Prostate gland (tissue), 2 donors: ENCODE data around the gene DTD2. TPM values are rescaled to one million over a fixed set of nuclear protein-coding genes. Genes with fewer than 3 reads are reported as not detected.

ENCODE experiments used
- DNase-seq: peaks from one replicate; pipeline ENCODE4 v3.0.0-alpha.2; 2019; ENCODE audit warnings: low spot score
- H3K27ac ChIP-seq, 2 donors: fragments of 200-600 bp; sonication (generic); 2 replicates each; pipeline ENCODE4 v1.5.1; 2017 to 2019
- H3K27me3 ChIP-seq: fragments of 200-600 bp; sonication (generic); replicated peaks from 2 replicates; pipeline ENCODE4 v1.5.1; 2019; ENCODE audit not compliant: insufficient read depth
- H3K36me3 ChIP-seq, 2 donors: fragments of 200-600 bp; sonication (generic); 1 replicate in 1 of 2; 2 replicates in 1 of 2; pipeline versions ENCODE4 v1.5.1 to v1.8.1; 2017 to 2019
- H3K4me1 ChIP-seq: fragments of 200-600 bp; sonication (generic); replicated peaks from 2 replicates; pipeline ENCODE4 v1.5.1; 2019
- H3K4me3 ChIP-seq, 2 donors: fragments of 200-600 bp; sonication (generic); 2 replicates each; pipeline ENCODE4 v1.5.1; 2017 to 2019
- H3K9me3 ChIP-seq: fragments of 200-600 bp; sonication (generic); 2 replicates; pipeline ENCODE4 v1.5.1; 2017
- POLR2A ChIP-seq: fragments of 450-650 bp; IDR thresholded peaks from one replicate; pipeline ENCODE4 v1.6.1; 2016; ENCODE audit warnings: antibody characterized with exemption, mild to moderate bottlenecking
- POLR2AphosphoS5 ChIP-seq: sonication (generic); formaldehyde crosslinking; IDR thresholded peaks from one replicate; pipeline ENCODE4 v1.6.1; 2017; ENCODE audit warnings: antibody characterized with exemption
- WGBS: methylation state at CpG from one replicate; pipeline ENCODE4 v1.1.5; 2018; 5-methylcytosine and 5-hydroxymethylcytosine counted together
- intact Hi-C: fragments of 100-400 bp; cut with DNase I; formaldehyde crosslinking; loops from one replicate; pipeline ENCODE4 v1.14.2; 2022
- total RNA-seq, 2 donors: library from RNA; depleted of rRNA; stranded (reverse); fragments of >200 nt; gene quantifications; one replicate each; pipeline ENCODE4 v1.1.0, GENCODE V29; 2016
- TF ChIP-seq, protein P1 (sequence below), 4 experiments: fragments of 200-600 bp in 2 of 4; fragments of 450-650 bp in 2 of 4; sonication (generic) in 2 of 4; IDR thresholded peaks; 1 replicate in 3 of 4; 2 replicates in 1 of 4; pipeline ENCODE4 v1.5.1; 2016 to 2019; ENCODE audit warnings: antibody characterized with exemption in 4 of 4, mild to moderate bottlenecking in 2 of 4, moderate library complexity in 2 of 4

DTD2 gene
- total RNA-seq, 2 donors from 2014 or later = 32.0 to 41.1 TPM

DNA sequence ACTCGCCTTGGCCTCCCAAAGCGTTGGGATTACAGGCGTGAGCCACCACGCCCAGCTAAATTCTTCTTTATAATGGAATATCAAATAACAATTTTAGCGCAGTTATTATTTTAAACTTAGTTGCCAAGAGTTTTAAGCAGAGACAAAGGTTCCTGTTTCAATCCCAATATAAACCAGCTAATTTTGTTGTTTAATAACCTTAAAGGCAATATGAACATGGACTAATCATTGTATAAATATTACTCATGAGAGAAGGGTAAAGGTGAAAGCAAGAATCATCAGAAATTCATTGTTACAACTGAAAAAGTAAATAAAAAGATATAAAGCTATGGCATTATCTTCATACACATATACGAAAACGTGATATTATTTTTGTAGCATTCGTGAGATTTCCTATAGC, 8.2 kb downstream of the DTD2 start:
- 85% methylated on average over 8 of the region's 8 CpGs for WGBS
- Histone ChIP-seq H3K27ac (no peak overlapping the region), H3K4me3 (no peak overlapping the region), H3K9me3 (no peaks in the 10 kb centered on the region), H3K4me1 (no peaks in the 10 kb centered on the region), H3K36me3 (no peaks in the 10 kb centered on the region), H3K27me3 (no peaks in the 10 kb centered on the region)
- DNase-seq = no peak
- intact Hi-C loops = no loop called here
- TF ChIP-seq POLR2AphosphoS5 = no peak
- TF ChIP-seq POLR2A = no peak
- TF ChIP-seq, protein P1, sequence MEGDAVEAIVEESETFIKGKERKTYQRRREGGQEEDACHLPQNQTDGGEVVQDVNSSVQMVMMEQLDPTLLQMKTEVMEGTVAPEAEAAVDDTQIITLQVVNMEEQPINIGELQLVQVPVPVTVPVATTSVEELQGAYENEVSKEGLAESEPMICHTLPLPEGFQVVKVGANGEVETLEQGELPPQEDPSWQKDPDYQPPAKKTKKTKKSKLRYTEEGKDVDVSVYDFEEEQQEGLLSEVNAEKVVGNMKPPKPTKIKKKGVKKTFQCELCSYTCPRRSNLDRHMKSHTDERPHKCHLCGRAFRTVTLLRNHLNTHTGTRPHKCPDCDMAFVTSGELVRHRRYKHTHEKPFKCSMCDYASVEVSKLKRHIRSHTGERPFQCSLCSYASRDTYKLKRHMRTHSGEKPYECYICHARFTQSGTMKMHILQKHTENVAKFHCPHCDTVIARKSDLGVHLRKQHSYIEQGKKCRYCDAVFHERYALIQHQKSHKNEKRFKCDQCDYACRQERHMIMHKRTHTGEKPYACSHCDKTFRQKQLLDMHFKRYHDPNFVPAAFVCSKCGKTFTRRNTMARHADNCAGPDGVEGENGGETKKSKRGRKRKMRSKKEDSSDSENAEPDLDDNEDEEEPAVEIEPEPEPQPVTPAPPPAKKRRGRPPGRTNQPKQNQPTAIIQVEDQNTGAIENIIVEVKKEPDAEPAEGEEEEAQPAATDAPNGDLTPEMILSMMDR (IDR thresholded peaks at IDR 0.05) = no peak

DNA sequence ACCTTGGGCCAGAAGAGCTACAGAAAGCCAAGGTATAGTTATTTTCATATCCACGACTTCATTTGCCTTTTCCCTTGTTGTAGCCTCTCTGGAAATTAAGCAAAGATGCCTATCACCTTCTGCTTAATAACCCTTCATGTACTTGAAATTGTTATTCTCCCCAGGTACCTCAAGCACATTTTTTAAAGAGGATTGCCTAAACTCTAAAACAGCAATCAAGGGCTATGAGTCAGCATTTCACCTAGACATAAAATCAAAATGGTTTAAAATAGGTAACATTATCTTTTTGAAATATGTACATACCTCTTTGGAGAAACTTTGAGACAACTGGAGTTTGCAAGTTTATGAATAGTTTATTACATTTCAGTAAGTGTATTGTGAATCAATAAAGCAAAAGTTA, 11.6 kb downstream of the DTD2 start:
- intact Hi-C loops = no loop called here
- H3K4me1 ChIP-seq = no peaks in the 10 kb centered on the region
- H3K27ac ChIP-seq = no peak overlapping the region
- H3K9me3 ChIP-seq = no peaks in the 10 kb centered on the region
- TF ChIP-seq POLR2AphosphoS5 (no peak), POLR2A (no peak)
- TF ChIP-seq, protein P1 (IDR thresholded peaks at IDR 0.05) = no peak
- no peak overlapping the region for H3K4me3 ChIP-seq
- no peaks in the 10 kb centered on the region for H3K36me3 ChIP-seq
- no peaks in the 10 kb centered on the region for H3K27me3 ChIP-seq
- no peak for DNase-seq
- 85% methylated on average over 1 of the region's 1 CpG for WGBS

DNA sequence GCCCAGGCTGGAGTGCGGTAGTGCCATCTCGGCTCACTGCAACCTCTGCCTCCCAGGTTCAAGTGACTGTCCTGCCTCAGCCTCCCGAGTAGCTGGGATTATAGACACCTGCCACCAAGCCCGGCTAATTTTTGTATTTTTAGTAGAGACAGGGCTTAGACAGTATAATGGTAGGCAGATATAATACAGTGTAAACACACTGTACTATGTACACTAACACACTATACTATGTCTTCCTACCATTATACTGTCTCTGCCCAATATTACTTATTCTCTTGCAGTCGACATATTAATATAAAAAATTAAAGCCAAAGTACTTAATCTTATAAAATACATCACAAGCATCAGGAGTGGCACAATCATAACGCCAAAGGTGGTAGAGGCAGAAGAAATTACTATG, 15.0 kb downstream of the DTD2 start:
- Histone ChIP-seq H3K4me1 (no peaks in the 10 kb centered on the region), H3K27ac (no peak overlapping the region), H3K9me3 (no peaks in the 10 kb centered on the region), H3K27me3 (no peaks in the 10 kb centered on the region), H3K36me3 (no peaks in the 10 kb centered on the region), H3K4me3 (no peak overlapping the region)
- 80% methylated on average over 6 of the region's 6 CpGs for WGBS
- TF ChIP-seq POLR2AphosphoS5 (no peak), POLR2A (no peak)
- DNase-seq = no peak
- intact Hi-C loops = no loop called here

DNA sequence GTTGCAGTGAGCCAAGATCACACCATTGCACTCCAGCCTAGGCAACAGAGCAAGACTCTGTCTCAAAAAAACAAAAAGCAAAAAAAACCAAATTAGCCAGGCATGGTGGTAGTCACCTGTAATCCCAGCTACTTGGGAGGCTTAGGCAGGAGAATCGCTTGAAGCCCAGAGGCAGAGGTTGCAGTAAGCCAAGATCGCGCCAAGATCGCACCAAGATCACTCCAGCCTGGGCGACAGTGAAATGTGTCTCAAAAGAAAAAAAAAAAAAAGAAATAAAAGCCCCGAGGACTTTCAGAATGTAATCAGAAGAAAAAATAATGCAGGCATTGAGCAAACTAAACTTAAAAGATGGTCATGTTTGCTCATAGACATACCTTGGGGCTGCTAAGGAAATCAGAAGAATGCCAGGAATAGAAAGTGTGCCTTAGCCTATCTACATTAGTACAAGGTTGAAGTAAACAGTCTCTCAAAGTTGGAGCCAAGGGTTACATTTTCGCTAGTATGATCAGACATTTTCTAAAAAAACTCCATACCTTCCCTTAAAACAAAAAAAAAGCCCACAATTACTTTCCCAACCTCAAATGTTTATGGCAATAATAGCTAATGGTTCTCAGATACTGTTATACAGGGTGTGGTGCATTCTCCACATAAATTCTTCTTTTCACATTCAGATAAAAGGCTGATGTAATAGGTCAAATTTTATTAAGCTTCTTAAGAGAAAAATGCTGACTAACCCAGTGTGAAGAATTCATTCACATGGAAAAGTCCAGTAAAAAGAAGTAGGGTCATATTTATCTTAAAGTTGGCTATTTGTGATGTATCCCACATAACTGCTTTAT, 15.8 kb downstream of the DTD2 start:
- Histone ChIP-seq H3K36me3 (no peaks in the 10 kb centered on the region), H3K4me3 (no peak overlapping the region), H3K9me3 (no peaks in the 10 kb centered on the region), H3K4me1 (no peaks in the 10 kb centered on the region), H3K27ac (no peak overlapping the region), H3K27me3 (no peaks in the 10 kb centered on the region)
- 62% methylated on average over 7 of the region's 7 CpGs for WGBS
- no peak for TF ChIP-seq POLR2AphosphoS5
- TF ChIP-seq, protein P1 (IDR thresholded peaks at IDR 0.05) = no peak
- no peak for TF ChIP-seq POLR2A
- DNase-seq = no peak
- intact Hi-C loops = no loop called here

DNA sequence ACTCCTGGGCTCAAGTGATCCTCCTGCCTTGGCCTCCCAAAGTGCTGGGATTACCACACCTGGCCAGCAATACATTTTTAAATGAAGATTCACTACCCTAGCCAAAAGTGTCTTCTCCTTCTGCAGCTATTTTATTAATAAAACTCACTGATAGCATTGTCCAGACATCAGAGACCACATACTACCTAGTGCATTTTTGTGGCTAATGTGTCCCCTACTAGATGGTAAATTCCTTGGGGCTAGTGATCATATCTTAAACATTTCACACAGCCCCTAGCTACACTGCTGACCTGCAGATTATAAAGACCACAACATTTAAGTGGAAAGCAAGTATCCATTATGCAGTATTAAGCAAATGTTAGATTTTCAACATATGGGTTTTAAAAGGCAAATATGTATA, 17.0 kb downstream of the DTD2 start:
- no peaks in the 10 kb centered on the region for H3K4me1 ChIP-seq
- no peaks in the 10 kb centered on the region for H3K36me3 ChIP-seq
- intact Hi-C loops = no loop called here
- TF ChIP-seq POLR2A (no peak), POLR2AphosphoS5 (no peak)
- TF ChIP-seq, protein P1 (IDR thresholded peaks at IDR 0.05) = no peak
- DNase-seq = no peak
- no peaks in the 10 kb centered on the region for H3K27me3 ChIP-seq
- no peak overlapping the region for H3K4me3 ChIP-seq
- H3K27ac ChIP-seq = no peak overlapping the region
- no peaks in the 10 kb centered on the region for H3K9me3 ChIP-seq
